ENCODE results near the gene RCC2. TPM values are rescaled to one million over a fixed set of nuclear protein-coding genes. Genes with fewer than 3 reads are reported as not detected.

Gene RCC2
- total RNA-seq: 34.8 and 39.7 TPM in 2 replicates

GRCh38 chr1:17439250-17440073 is at the start of gene RCC2:
Gene RCC2, minus strand, starts transcription at chr1:17439677. Its CDS starts 1,163 bp downstream, at chr1:17438514.

GRCh38 chr1:17371896-17372295 is 67.6 kb downstream of the RCC2 start, which contains the start of gene PADI6:
Gene PADI6, plus strand, starts transcription at chr1:17372196. Its CDS starts 50 bp downstream, at chr1:17372246.

Other genes starting within 250 kb of the RCC2 start
- not detected in 2 replicates for gene PADI1, start 234.5 kb downstream of the RCC2 start, total RNA-seq
- not detected in 2 replicates for gene PADI3, start 190.6 kb downstream of the RCC2 start, total RNA-seq
- not detected in 2 replicates for gene PADI4, start 131.5 kb downstream of the RCC2 start, total RNA-seq
- gene PADI6, start 67.5 kb downstream of the RCC2 start, total RNA-seq: not detected in 2 replicates
- 17.2 and 35.1 TPM in 2 replicates for gene ARHGEF10L, start 100.0 kb upstream of the RCC2 start, total RNA-seq